GM12878 (cell line): ENCODE data around the gene GPC6.

Experiments
- BMI1 ChIP-seq: fragments of 450-650 bp; IDR thresholded peaks from 2 replicates; pipeline ENCODE4 v1.6.1; 2016; ENCODE audit warnings: mild to moderate bottlenecking, moderate library complexity, borderline replicate concordance
- CHD2 ChIP-seq: IDR thresholded peaks from 2 replicates; pipeline ENCODE4 v1.6.1; 2011; ENCODE audit warnings: low read depth, low read length, improper control_type of control experiment, borderline replicate concordance
- MXI1 ChIP-seq: fragments of 150-350 bp; IDR thresholded peaks from 2 replicates; pipeline ENCODE4 v1.6.1; 2011; ENCODE audit warnings: low read depth, mild to moderate bottlenecking, inconsistent platforms, low read length, improper control_type of control experiment
- SMAD5 ChIP-seq: IDR thresholded peaks from 2 replicates; pipeline ENCODE4 v1.6.1; 2016; ENCODE audit warnings: antibody characterized with exemption, low read depth

DNA sequence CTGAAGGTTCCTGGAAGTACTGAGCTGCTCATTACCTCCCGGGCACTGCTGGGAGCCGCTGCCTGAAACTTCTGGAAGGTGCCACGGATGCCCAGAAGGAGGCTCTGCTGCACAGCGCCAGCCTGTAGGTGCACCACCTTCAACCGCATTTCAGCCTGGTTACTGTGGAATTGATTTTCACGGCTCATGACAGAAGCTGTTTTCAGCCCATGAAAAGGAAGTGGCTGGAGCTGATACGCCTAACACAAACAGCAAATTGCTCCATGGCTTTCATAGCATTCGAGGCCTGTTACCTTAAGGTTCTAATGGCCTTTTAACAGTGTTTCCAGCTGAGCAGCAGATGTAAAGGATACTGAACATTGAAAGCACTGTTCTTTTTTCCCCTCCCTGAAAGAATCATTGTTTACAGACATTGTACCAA lies 22.0 kb downstream of the GPC6 start:
- TF ChIP-seq SMAD5 = no peak
- TF ChIP-seq BMI1 = no peak
- TF ChIP-seq MXI1 = no peak
- TF ChIP-seq CHD2 = no peak
